HS-5 (cell line): ENCODE data around the gene SH3RF3.

Experiments used
- DNase-seq: peaks from one replicate; pipeline ENCODE4 v3.0.0-alpha.2; 2012; ENCODE audit warnings: low read depth

Gene SH3RF3

DNA sequence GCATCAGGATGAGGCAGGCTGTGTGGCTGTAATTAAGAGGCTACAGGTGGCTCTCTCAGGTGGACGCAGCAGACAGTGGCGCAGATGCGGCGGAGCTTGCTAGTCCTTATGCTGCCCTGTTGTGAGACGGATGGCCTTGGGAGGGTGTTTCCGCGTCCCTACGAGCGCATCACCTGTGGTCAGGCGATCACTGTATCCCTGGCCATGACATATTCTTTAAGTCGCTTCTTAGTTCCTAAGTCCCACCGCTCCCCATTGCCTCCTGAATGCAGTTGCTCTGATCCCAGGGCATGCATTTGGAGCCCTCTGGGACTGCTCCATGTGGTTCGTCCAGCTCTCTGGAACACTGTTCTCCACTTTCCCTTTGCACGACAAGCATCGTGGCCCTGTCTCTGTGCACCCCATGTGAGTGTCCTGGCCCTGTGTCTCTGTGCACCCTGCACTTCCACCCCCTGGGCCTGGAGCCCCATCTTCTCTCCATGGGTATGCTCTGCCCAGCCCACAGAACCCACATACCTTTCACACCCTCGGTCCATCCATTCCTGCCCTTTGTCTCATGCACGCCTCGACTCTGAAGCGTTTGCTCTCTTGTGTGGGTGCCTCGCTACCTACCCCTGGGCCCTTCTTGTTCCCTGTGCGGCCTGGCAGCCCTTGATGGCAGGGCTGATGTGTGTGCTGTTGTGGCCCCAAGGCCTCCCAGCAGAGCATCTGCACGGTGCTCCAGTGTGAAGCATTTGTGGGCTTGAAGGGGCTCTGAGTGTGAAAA, 74.4 kb downstream of the SH3RF3 start:
- DNase-seq: no peak

DNA sequence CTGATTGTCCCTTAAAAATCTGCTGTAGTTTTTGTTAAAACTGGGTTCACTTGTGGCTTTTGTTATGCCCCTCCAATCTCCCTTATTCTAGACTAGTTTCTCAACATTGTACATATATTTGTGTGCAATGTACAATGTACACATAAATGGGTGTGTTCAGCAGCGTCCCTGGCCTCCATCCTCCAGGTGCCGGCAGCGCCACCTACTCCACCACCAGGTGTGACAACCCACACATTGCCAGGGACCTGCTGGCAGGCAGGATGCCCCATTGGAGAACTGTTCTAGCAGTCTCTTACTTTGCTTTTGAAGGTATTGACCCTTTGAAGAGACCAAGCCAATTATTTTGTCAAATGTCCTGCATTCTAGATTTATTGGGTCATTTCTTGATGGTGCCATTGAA, 75.4 kb downstream of the SH3RF3 start:
- no peak for DNase-seq

DNA sequence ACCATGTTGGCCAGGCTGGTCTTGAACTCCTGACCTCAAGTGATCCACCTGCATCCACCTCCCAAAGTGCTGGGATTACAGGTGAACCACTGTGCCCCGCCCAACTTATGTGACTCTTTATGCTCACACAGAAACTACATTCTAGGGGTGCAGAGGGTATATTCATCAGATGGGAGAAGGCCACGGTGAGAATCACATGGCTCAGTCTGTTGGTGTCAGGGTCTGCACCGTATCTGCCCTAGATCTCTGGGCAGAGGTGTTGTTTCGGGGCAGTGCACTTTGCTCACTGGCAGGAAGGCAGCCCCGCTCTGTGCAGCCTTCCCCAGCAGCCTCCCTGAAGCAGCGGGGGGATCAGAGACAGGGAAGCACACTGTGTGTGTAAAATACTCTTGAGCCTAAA, 76.4 kb downstream of the SH3RF3 start:
- DNase-seq: no peak

DNA sequence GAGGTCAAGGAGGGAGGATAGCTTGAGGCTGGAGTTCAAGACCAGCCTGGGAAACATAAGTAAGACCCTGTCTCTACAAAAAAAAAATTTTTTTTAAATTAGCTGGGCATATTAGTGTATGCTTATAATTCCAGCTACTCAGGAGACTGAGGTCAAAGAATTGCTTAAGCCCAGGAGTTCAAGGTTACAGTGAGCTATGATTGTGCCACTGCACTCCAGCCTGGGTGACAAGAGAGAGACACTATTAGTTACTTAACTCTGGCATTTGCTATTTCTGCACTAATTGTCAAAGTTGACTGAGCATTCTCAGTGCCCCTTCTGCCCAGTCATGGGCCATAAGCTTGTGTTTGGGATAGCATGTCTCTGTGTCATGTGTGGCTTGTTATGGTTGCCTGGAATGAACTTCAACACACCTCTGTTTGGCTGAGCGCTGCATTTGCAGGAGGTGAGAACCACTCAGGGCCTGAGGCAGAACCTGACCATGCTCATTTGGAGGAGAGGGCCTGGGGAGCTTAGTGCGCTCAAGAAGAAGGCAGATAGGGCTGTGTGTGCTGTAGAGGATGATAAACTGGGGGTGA, 77.7 kb downstream of the SH3RF3 start:
- no peak for DNase-seq

DNA sequence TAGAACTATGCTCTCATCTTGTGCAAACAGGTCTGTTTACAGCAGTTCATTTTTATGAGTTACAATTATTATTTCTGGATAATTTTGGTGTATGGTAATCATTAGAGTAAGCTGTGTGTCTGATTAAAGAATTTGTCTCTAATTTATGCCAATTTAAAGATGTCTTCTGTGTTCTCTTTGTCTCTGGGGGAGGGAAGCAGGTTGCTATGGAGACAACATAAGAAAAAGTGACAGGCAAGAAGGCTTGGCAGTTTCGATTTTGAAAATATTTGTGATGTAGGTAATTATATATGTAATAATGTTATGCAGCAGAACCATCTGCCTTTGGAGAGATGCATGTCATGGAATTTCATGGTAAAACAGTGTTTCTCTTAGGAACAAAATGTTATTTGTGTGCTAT, 78.2 kb downstream of the SH3RF3 start:
- no peak for DNase-seq

DNA sequence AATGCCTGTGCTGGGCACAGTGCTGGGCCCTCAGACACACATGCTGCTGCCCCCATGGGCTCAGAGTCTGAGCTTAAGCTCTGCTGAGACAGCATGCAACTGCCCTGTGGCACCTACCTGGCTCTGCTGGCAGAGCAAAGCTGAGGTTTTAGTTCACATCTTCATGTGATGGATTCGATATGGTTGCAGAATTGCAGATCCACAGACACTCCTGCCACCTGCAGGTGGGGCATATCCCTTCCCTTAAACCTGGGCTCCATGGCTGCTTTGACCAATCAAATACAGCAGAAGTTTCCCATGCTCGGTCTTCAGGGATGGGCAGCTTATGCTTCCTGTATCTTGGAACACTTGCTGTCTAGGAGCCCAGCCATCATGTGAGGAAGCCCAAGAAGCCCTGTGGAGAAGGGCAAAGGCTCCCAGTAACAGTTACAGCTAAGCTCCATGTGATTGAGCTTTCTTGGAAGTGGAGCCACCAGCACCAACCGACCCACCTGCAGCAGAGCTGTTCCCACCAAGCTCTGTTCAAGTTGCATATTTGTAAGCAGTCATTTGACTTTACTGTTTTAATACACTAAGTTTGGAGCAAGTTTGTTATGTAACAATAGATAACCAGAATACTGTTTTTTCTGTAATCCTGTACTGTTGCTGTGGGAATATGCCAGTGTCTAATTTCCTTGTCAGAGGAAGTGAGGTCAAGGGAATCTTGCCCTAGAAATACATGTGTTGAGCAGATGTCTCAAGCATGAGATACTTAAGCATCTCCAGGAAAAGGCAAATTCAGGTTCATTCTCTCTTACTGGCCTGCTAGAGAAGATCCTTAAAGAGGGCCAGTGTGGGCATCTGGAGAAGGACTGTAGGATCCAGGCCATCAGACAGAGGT, 79.3 kb downstream of the SH3RF3 start:
- peak; percentile 65 for DNase-seq

DNA sequence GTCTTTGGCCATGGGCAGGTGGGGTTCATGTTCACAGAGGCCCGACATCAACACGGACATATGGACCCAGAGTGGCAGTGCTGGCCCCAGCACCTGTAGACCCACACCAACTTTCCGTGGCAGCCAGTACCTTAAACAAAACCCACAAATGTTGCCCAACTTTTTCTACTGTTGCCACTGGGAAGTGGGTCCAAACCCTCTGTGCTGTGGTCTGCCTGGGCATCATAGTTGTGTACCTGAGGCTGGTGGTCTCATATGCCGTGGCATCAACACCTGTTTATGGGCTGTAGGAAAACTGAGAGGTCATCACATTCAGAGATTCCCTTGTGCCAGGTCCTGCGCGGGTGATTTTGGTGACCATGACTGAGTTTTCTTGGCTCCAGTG, 79.9 kb downstream of the SH3RF3 start:
- DNase-seq: no peak

DNA sequence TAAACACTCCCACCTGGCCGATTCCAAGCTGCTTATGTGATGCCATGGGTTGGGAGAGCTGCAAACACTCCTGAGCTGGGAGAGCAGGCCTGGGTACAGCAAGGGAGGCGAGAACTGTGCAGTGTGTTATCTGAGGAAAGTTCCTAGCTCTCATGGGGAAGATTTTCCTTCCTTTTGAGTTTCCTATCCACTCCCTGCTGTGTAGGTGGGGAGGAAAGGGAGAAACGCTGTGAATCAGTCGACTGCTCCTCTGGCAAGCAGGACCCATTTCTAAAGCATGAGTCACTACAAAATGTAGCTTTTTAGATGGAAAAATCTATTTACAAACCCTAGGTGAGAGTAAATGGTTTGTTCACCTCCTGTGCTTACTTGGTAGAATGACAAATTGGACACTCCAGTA, 80.4 kb downstream of the SH3RF3 start:
- peak; percentile 68 for DNase-seq

DNA sequence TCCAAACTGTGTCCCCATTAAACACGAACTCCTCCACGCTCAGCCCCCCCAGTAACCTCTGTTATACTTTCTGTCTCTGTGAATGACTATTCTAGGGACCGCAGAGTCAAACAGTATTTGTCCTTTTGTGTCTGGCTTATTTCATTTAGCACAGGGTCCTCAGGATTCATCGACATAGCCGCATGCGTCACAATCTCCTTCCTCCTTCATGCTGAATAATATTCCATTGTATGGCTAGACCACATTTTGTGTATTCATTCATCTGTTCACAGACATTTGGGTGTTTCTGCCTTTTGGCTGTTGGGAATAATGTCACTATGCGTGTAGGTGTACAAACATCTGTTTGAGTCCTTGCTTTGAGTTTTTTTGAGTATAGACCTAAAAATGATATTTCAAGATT, 80.9 kb downstream of the SH3RF3 start:
- DNase-seq: no peak

DNA sequence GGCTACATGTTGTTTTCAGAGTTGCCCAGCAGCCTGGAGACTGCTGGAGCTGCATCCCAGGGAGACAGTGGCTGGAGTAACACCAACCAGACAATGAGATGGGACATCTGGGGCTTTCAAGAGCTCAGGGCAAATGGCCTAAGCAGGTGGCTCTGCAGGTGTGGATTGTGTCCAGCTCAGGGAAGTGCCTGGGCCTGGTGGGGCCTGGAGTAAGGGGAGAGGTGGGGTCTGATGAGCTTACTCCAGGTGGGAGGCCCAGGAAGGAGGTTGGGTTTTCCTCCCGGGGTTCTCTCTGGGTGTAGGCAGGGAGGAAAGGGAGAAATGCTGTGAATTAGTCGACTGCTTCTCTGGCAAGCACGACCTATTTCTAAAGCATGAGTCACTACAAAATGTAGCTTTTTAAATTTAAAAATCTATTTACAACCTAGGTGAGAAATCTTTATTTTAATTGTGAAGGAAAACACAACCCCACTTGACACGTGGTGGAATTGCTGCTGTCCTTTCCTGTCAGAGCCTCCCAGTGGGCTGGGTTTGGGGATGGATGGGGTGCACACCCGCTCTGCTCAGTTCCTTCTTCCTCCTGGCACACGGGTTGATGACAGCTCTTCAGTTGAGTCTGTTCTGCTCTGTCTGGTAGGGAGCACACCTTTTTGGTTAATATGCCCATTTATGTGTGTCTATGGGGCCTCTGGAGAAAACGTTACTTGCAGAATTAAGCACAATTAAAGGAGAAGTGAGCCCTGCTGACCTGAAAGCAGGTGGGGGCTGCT, 81.6 kb downstream of the SH3RF3 start:
- no peak for DNase-seq

DNA sequence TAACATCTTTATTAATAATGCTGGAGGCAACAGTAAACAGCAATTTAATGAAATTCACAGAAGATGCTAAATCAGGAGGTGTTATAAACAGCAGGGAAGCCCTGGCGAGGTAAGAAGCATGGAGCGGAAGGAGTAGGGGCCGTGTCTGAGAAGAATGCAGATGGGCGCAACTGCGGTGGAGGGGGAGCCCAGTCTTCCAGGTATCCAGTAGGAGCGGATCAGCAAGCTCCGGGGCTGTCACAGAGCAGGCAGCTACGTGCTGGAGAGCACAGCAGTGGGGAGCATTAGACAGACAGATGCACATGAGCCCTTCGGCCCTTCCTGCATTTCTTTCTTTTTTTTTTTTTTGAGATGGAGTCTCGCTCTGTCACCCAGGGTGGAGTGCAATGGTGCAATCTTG, 82.3 kb downstream of the SH3RF3 start:
- DNase-seq: no peak

DNA sequence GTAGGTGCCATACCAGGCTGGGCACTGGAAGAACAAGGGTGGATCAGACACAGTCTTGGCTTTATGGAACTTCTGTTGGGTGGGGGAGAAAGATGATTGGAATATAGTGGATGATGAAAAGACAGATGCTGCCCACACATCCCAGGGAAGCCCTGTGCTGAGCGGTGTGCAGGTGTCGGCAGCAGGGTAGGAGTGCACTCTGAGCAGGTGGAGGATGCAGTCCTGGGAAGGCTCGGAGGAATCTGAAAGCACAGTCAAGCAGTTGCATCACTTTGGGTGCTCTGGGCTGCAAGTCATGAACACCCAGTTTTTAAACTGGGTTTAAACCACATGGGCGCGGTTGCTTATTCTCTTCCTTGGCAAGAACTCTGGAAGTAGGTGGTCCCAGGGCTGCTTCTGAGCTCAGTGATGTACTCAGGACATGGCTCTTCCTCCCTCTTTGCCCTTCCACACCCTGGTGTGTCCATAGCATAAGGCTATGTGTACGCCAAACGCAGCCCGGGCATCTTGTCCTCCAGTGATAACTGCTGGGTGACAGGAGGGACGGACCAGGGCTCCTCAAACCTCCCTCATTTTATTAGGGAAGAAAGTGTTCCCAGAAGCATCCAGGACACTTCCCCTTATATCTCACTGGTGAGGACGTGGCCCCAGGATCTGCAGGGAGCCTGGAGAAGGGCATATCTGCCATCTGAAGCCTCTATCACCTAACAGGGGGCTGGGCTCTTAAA, 84.0 kb downstream of the SH3RF3 start:
- DNase-seq: no peak

DNA sequence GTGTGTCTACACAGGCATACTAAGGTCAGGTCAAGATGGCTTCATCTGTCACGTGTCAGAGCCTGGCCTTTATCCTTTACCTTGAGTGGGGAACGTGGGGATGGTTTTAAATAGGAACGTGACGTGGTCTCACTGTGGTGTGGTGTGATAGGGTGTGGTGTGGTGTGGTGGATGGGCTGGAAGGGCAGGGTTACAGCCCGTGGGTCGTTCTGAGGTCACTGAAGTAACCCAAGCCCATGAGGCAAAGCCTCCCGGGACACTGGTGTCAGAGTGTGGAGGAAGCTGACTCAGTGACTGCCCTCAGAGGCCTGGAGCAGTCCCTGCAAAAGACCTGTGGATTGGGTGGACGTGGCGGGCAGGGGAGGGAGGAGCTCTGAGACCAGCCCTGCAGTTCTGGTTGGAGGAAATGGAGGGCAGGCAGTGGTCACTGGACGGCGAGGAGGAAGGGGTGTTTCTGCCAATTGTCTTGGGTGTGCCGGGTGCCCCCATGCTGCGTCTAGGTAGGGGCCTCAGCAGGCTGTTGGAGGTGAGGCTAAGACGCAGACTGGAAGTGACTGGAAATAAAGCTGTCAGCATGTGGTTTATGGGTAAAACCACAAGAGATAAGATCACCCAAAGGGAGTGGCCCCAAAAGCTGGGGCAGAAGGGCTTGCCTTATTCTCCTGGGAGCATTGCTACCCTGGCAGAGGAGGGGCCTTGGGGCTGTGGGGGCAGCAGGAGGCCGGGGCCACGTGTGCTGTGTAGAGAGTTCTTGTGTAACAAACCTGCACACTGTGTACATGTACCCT, 84.8 kb downstream of the SH3RF3 start:
- peak; percentile 72 for DNase-seq

DNA sequence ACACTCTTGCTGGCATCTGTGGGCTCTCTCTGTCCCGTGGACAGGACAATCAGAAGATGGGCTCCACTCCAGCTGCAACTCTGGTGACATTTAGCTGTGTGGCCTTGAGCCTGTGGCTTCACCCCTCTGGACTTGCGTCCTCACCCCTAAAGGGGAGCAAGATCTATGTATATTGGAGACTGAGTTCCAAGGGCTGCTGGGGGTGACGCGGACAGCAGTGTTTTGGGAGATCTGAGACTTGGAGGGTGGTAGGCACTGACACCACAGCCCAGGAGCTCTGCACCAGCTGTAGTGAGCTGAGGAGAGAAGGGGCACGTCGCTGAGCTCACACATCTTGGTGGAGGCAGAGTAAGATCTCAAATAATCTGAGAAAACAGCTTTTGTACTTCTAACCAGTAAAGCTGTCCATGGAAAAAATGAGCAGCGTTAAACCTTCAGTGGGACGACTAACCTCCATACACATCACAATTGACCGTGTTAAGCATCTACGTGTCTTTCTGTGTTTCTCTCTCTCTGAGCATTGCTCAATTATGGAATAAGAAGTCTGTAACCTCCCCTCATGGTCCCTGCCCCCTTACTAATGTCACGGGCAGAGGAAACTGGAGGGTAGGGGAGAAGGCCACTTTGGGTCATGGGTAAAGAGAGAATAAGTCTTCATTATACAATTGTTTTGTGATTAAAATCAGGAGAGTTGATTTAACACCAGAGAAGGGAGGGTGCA, 85.8 kb downstream of the SH3RF3 start:
- no peak for DNase-seq

DNA sequence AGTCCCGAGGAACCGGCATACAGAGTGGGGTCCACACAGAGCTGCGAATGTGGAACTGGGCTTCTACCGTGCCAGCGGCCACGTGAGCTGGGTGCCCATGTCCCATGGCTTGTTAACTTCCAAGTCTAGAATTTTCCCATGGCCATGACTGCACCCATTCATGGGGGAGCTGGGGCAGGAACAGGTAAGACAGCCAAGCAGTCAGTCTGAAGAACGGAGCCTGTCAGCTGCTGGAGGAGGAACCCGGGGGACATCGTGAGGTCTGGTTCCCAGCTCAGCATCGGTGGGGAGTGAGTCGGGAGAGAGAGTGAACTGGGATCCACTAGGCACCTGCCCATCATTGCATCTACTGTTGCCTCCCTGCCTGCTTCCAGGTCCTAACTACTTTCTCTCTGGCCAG, 86.9 kb downstream of the SH3RF3 start:
- no peak for DNase-seq

DNA sequence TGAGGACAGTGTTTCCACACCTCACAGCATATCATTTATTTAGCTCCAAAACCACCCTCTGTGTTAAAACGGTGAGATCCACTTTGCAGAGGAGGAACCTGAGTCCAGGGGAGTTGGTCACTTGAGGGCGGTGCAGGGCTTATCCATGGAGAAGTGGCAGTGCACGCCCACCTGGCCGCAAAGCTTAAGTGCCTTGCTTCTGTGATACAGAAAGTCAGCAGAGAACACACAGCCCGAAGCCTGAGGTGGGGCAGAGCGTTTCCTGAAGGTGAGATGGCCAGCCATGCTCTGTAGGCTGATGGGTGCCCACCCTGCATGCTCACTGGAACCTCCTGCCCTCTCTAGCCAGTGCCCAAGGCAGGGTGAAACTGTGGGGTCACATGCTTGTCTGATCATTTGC, 87.3 kb downstream of the SH3RF3 start:
- no peak for DNase-seq

DNA sequence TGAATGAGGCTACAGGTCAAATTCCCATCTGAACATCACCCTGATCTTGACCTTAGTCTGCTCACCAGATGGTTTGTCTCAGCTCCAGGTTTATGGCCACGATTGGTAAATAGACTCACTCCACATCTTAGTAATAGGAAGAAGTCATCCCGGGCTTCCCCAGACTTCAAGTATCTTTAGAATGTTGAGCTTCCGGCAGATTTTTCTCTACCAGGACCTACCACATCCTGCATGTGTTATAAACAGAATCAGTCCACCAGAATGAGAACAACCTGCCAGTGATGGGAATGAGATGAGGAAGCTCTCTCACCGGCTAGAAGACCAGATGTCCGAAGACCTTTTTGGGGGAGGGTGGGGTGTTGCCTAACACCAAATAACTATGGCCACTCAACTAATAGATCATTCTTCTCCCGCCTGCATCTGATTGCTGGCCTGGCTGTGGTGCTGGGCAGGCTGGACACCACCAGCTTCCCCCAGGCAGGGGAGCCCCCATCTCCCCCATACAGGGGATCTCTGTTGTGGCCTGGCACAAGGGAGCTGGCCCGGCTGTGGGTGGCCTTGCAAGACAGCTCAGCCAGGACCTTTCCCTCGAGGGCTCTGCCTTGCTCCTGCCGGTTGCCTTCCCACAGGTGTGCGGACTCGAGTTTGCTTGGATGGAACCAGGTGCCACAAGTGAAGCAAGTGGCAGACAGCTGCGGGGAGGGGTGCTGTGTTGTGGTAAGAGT, 88.5 kb downstream of the SH3RF3 start:
- peak; percentile 87 for DNase-seq

DNA sequence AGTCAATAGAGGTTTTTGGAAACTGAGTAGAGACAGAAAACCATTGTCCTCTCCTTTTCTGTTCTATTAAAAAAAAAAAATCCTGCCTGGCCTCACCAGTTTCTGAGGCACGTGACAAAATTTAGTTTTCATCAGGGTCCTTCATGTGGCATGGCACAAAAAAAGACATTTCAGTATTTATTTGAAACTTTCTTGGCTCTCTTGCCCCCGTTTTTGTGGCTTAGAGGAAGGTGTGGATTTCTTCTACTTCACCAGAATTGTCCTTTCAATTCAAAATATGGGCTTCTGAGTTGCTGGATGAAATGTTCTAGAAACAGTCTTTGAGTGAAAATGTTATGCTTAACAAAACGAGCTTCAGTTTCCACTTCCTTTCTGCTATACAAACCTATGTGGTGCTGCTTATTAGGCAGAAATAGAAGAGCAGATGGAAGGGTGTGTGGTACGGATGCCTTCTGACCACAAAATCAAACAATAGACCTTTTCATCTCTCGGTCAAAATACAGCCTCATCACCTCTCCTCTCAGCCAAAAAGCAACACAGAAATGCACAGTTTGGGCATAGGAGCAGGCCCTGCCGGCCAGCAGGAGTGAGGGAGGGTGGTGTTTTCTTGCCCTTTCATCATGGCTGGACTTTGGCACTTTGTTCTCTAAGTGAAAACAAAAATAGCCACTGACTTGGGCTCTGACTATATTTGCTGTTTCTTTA, 89.2 kb downstream of the SH3RF3 start:
- DNase-seq: no peak

DNA sequence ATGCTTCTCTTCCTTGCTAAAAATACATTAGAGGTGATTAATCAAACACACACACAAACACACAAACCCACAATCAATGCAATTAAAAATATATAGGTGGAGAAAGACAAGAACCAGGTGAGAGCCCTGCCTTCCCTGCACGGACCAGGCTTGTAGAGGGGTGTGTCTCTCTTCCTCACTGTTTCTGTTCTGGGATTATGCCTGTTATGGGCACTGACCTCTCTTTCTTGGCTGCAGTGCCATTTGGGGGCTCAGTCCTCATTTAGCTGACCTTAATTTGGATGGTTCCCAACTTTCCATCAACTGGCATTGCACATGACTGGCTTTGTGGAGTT, 89.8 kb downstream of the SH3RF3 start:
- no peak for DNase-seq
